ENCODE data around the gene PRKAG2. TPM values are rescaled to one million over a fixed set of nuclear protein-coding genes. Genes with fewer than 3 reads are reported as not detected.

PRKAG2 gene
- total and polyA plus RNA-seq, 2 of the 8 experiments (the other 6 are each of a cell fraction or from before 2014, with no cell fraction given) = 7.5 to 18.1 TPM

DNA sequence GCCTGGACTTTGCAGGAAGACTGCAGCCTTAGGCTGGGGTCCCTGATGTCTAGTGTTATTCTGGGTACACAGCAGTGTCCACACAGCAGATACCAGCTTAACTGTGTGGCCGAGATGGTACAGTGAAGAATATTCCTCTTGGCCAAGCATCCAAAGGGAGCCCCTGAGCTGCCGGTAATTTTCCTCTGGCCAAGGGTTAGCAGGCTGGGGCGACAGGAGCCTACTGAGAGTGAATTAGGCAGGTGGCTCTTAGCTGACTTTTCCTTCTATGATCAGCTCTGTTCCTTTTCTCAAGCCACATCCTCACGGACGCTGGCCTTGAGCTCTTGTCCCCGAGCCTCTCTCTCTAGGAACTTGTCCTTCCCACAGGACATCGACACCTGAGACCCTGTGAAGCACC is 29.8 kb downstream of the PRKAG2 start (continued):
- TF ChIP-seq KDM4A (IDR thresholded peaks at IDR 0.05; ENCODE audit: low read depth, low read length, severe bottlenecking) = no peak

Data from H1 (cell line).